ENCODE data around the gene SH3BP1. TPM values are rescaled to one million over a fixed set of nuclear protein-coding genes. Genes with fewer than 3 reads are reported as not detected.

SH3BP1 gene
- total and polyA plus RNA-seq, 9 of the 15 experiments (the other 6 are each of a cell fraction or from before 2014, with no cell fraction given): 0.10 to 36.2 (median 10.4) TPM

- TF ChIP-seq, protein P1, sequence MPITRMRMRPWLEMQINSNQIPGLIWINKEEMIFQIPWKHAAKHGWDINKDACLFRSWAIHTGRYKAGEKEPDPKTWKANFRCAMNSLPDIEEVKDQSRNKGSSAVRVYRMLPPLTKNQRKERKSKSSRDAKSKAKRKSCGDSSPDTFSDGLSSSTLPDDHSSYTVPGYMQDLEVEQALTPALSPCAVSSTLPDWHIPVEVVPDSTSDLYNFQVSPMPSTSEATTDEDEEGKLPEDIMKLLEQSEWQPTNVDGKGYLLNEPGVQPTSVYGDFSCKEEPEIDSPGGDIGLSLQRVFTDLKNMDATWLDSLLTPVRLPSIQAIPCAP (CRISPR knock-in tag; IDR thresholded peaks at IDR 0.05; ENCODE audit: borderline replicate concordance): no peak
- no peak for TF ChIP-seq TBL1XR1 (IDR thresholded peaks at IDR 0.05; ENCODE audit: low read length in 2 of 2)
- no peak for TF ChIP-seq U2AF2 (optimal IDR thresholded peaks at IDR 0.05; ENCODE audit: low read depth, low read length)
- no peak for TF ChIP-seq ZNF76 (CRISPR knock-in tag; IDR thresholded peaks at IDR 0.05; ENCODE audit: borderline replicate concordance)
- no peak for TF ChIP-seq SIX5 (IDR thresholded peaks at IDR 0.05; ENCODE audit: borderline replicate concordance in 1 of 2, insufficient read depth in 1 of 2, low read depth in 1 of 2, low read length in 2 of 2)
- no peak for TF ChIP-seq GTF2A2 (tag; IDR thresholded peaks at IDR 0.05)
- no peak; a peak in 1 of 4 replicates for TF ChIP-seq SRF (CRISPR knock-in tag; IDR thresholded peaks at IDR 0.05)
- TF ChIP-seq ZNF778 (CRISPR knock-in tag; IDR thresholded peaks at IDR 0.05): no peak
- TF ChIP-seq ARNT (IDR thresholded peaks at IDR 0.05): no peak
- no peak for TF ChIP-seq RBM34 (IDR thresholded peaks at IDR 0.05; ENCODE audit: borderline replicate concordance, insufficient read depth, low read length)
- no peak for TF ChIP-seq HOXB6 (CRISPR knock-in tag; IDR thresholded peaks at IDR 0.05; ENCODE audit: borderline replicate concordance)
- TF ChIP-seq HDAC3 (IDR thresholded peaks at IDR 0.05; ENCODE audit: borderline replicate concordance, partially characterized antibody): peak; percentile 16
- no peak for TF ChIP-seq CBFA2T3 (IDR thresholded peaks at IDR 0.05)
- TF ChIP-seq RBM15 (IDR thresholded peaks at IDR 0.05; ENCODE audit: insufficient read depth, low read length): no peak
- TF ChIP-seq L3MBTL2 (IDR thresholded peaks at IDR 0.05): peak; percentile 93; the same call in 1 of the 2 replicates
- TF ChIP-seq DDX20 (tag; IDR thresholded peaks at IDR 0.05; ENCODE audit: low read depth): no peak
- no peak for TF ChIP-seq ZNF696 (CRISPR knock-in tag; conservative IDR thresholded peaks at IDR 0.05)
- TF ChIP-seq EWSR1 (IDR thresholded peaks at IDR 0.05; ENCODE audit: borderline replicate concordance, low read depth, partially characterized antibody): no peak
- no peak for TF ChIP-seq ZNF695 (CRISPR knock-in tag; IDR thresholded peaks at IDR 0.05)
- TF ChIP-seq, protein P2, sequence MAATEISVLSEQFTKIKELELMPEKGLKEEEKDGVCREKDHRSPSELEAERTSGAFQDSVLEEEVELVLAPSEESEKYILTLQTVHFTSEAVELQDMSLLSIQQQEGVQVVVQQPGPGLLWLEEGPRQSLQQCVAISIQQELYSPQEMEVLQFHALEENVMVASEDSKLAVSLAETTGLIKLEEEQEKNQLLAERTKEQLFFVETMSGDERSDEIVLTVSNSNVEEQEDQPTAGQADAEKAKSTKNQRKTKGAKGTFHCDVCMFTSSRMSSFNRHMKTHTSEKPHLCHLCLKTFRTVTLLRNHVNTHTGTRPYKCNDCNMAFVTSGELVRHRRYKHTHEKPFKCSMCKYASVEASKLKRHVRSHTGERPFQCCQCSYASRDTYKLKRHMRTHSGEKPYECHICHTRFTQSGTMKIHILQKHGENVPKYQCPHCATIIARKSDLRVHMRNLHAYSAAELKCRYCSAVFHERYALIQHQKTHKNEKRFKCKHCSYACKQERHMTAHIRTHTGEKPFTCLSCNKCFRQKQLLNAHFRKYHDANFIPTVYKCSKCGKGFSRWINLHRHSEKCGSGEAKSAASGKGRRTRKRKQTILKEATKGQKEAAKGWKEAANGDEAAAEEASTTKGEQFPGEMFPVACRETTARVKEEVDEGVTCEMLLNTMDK (IDR thresholded peaks at IDR 0.05; ENCODE audit: borderline replicate concordance, insufficient read depth, low read depth, low read length, poor library complexity, severe bottlenecking): no peak
- TF ChIP-seq CREM (IDR thresholded peaks at IDR 0.05; ENCODE audit: low read depth): peak; percentile 90
- no peak for TF ChIP-seq BACH1 (tag; IDR thresholded peaks at IDR 0.05)
- no peak for TF ChIP-seq MCM2 (IDR thresholded peaks at IDR 0.05; ENCODE audit: low read depth)
- TF ChIP-seq, protein P3, sequence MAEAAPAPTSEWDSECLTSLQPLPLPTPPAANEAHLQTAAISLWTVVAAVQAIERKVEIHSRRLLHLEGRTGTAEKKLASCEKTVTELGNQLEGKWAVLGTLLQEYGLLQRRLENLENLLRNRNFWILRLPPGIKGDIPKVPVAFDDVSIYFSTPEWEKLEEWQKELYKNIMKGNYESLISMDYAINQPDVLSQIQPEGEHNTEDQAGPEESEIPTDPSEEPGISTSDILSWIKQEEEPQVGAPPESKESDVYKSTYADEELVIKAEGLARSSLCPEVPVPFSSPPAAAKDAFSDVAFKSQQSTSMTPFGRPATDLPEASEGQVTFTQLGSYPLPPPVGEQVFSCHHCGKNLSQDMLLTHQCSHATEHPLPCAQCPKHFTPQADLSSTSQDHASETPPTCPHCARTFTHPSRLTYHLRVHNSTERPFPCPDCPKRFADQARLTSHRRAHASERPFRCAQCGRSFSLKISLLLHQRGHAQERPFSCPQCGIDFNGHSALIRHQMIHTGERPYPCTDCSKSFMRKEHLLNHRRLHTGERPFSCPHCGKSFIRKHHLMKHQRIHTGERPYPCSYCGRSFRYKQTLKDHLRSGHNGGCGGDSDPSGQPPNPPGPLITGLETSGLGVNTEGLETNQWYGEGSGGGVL (CRISPR knock-in tag; IDR thresholded peaks at IDR 0.05): no peak
Measured at GRCh38 chr22:37608477-37609239, 30.8 kb upstream of the SH3BP1 start, which contains the start of gene GGA1 (continued).
